Articular chondrocyte of knee joint (primary cell): ENCODE data around the gene ACTR10. TPM values are rescaled to one million over a fixed set of nuclear protein-coding genes. Genes with fewer than 3 reads are reported as not detected.

ENCODE experiments used
- small RNA-seq: library from RNA; depleted of rRNA; stranded (forward); fragments of <200 nt; gene quantifications from one replicate; pipeline ENCODE3, GENCODE V24; 2012
- total RNA-seq: library from RNA; depleted of rRNA; stranded (reverse); fragments of >200 nt; gene quantifications from 2 replicates; pipeline ENCODE4 v1.2.3, GENCODE V29; 2012

ACTR10 gene
- 73.7 and 74.1 TPM in 2 replicates for total RNA-seq

GRCh38 chr14:58199726-58200479 lies at the start of gene ACTR10:
Gene ACTR10 (plus strand): TSS chr14:58200149. CDS start chr14:58200218, 69 bp downstream.

GRCh38 chr14:58152014-58152857 lies 47.7 kb upstream of the ACTR10 start, which contains the start of gene ARMH4:
Gene ARMH4 (minus strand): TSS chr14:58152213. CDS start chr14:58139358, 12,855 bp downstream.

GRCh38 chr14:58244556-58245387 lies 44.8 kb downstream of the ACTR10 start, which contains the start of gene PSMA3:
Gene PSMA3 (plus strand): TSS chr14:58244843. CDS start chr14:58244921, 78 bp downstream.

Small RNA genes lying within 50 kb of the gene (small RNA-seq; reads per million reads assigned to genes)
- gene RN7SL598P, result not detected

Other genes with a start within 250 kb of the ACTR10 start
- 8.3 and 9.1 TPM in 2 replicates for gene ARMH4, start 47.9 kb upstream of the ACTR10 start, total RNA-seq
- 94.7 and 105 TPM in 2 replicates for gene PSMA3, start 44.7 kb downstream of the ACTR10 start, total RNA-seq
- 15.8 and 18.1 TPM in 2 replicates for gene ARID4A, start 98.4 kb downstream of the ACTR10 start, total RNA-seq
- gene TOMM20L, start 195.8 kb downstream of the ACTR10 start, total RNA-seq, result not detected in 2 replicates
- gene TIMM9, start 227.4 kb downstream of the ACTR10 start, total RNA-seq, result 31.1 and 43.5 TPM in 2 replicates
- 35.7 TPM in 2 replicates for gene KIAA0586, start 227.6 kb downstream of the ACTR10 start, total RNA-seq